ENCODE data around the gene PXDC1. TPM values are rescaled to one million over a fixed set of nuclear protein-coding genes. Genes with fewer than 3 reads are reported as not detected.

The PXDC1 gene
- total and polyA plus RNA-seq, 2 experiments from 2014 or later = 1.2 to 1.8 TPM

DNA sequence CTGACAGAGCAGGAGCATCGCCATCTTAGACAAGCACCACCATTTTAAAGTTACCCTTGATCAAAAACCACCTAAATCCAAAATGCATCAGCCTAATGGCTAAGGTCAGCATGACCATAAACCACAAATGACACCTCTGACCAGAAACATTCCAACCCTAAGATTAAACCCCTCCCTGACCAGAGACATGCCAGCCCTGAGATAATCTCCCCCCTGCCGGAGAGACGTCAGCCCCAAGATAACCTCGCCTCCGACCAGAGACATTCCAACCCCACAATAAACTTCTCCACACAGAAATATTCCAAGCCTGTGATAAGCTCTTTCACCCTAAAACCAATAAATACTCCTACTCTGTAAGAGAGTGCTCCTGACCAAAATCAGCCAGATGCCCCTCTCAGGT lies 53.5 kb downstream of the PXDC1 start:
- H3K79me2 ChIP-seq (replicated peaks; ENCODE audit: insufficient read depth) = no peaks in the 10 kb centered on the region
- H3K27me3 Mint-ChIP-seq (ENCODE audit: insufficient read depth, low read depth, poor library complexity) = no peaks in the 10 kb centered on the region
- H3K36me3 ChIP-seq (ENCODE audit: insufficient read depth) = peaks cover 4% of the 10 kb centered on the region; the same call in 1 of the 2 replicates
- peaks cover 5% of the 10 kb centered on the region; the same call in 2 of the 3 replicates for H3K4me1 Mint-ChIP-seq
- no peaks in the 10 kb centered on the region for H3F3A ChIP-seq (replicated peaks; ENCODE audit: low read depth)
- H3K27me3 ChIP-seq (ENCODE audit: insufficient read depth) = no peaks in the 10 kb centered on the region
- no peak overlapping the region for H3K4me3 Mint-ChIP-seq
- peaks cover 23% of the 10 kb centered on the region for H3K9me3 Mint-ChIP-seq
- H3K4me1 ChIP-seq (ENCODE audit: insufficient read depth) = no peaks in the 10 kb centered on the region
- ATAC-seq (no peak), DNase-seq (ENCODE audit: low spot score) (no peak)
- no peak overlapping the region for H2AFZ ChIP-seq
- H3K4me3 ChIP-seq = no peak overlapping the region
- no peak for TF ChIP-seq ZNF331 (CRISPR knock-in tag; IDR thresholded peaks at IDR 0.05; ENCODE audit: low read depth)
- TF ChIP-seq STAT1 (IDR thresholded peaks at IDR 0.05; ENCODE audit: unreplicated experiment) = no peak
- TF ChIP-seq, protein P1, sequence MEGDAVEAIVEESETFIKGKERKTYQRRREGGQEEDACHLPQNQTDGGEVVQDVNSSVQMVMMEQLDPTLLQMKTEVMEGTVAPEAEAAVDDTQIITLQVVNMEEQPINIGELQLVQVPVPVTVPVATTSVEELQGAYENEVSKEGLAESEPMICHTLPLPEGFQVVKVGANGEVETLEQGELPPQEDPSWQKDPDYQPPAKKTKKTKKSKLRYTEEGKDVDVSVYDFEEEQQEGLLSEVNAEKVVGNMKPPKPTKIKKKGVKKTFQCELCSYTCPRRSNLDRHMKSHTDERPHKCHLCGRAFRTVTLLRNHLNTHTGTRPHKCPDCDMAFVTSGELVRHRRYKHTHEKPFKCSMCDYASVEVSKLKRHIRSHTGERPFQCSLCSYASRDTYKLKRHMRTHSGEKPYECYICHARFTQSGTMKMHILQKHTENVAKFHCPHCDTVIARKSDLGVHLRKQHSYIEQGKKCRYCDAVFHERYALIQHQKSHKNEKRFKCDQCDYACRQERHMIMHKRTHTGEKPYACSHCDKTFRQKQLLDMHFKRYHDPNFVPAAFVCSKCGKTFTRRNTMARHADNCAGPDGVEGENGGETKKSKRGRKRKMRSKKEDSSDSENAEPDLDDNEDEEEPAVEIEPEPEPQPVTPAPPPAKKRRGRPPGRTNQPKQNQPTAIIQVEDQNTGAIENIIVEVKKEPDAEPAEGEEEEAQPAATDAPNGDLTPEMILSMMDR (conservative IDR thresholded peaks at IDR 0.05; ENCODE audit: low read depth in 2 of 2) = no peak
- no peak for TF ChIP-seq EZH2 (IDR thresholded peaks at IDR 0.05; ENCODE audit: low read depth, unreplicated experiment)
- no peak overlapping the region for H3K27ac Mint-ChIP-seq
- H4K20me1 ChIP-seq (replicated peaks; ENCODE audit: insufficient read depth) = no peaks in the 10 kb centered on the region
- no peaks in the 10 kb centered on the region for H3K9me2 ChIP-seq (ENCODE audit: insufficient read depth)
- no peak overlapping the region for H3K4me2 ChIP-seq
- H3K36me3 Mint-ChIP-seq (ENCODE audit: low read depth) = peaks cover 17% of the 10 kb centered on the region
- no peak overlapping the region for H3K27ac ChIP-seq (ENCODE audit: low read depth)

DNA sequence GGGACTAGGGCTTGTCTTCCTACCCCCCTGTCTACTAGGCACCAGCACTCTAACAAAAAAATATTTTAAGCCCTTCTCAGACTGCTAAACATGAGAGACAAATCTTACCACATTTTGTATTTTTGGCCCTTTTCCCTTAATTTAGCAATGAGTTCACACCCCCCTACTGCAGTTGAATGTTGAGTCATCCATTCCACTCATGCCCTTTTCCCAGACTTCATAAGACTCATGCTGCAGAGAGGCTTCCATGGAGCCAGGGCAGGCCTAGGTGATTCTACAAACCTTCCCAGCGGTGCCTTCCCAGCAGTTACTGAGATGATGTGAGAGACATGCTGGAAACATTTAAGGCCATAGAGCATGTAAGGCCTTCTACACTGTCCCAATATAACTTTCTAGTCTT lies 53.9 kb downstream of the PXDC1 start:
- ATAC-seq (no peak), DNase-seq (ENCODE audit: low spot score) (no peak)
- no peaks in the 10 kb centered on the region for H3K27me3 Mint-ChIP-seq (ENCODE audit: insufficient read depth, low read depth, poor library complexity)
- H3K36me3 Mint-ChIP-seq (ENCODE audit: low read depth) = peaks cover 17% of the 10 kb centered on the region
- Histone ChIP-seq H2AFZ (no peak overlapping the region), H3K4me1 (ENCODE audit: insufficient read depth) (no peaks in the 10 kb centered on the region), H3F3A (replicated peaks; ENCODE audit: low read depth) (no peaks in the 10 kb centered on the region), H3K36me3 (ENCODE audit: insufficient read depth) (peaks cover 4% of the 10 kb centered on the region; the same call in 1 of the 2 replicates), H3K27ac (ENCODE audit: low read depth) (no peak overlapping the region), H3K27me3 (ENCODE audit: insufficient read depth) (no peaks in the 10 kb centered on the region), H3K4me3 (no peak overlapping the region), H3K79me2 (replicated peaks; ENCODE audit: insufficient read depth) (no peaks in the 10 kb centered on the region), H3K9me2 (ENCODE audit: insufficient read depth) (no peaks in the 10 kb centered on the region), H3K4me2 (no peak overlapping the region), H4K20me1 (replicated peaks; ENCODE audit: insufficient read depth) (no peaks in the 10 kb centered on the region)
- no peak overlapping the region for H3K4me3 Mint-ChIP-seq
- H3K27ac Mint-ChIP-seq = no peak overlapping the region
- peaks cover 23% of the 10 kb centered on the region for H3K9me3 Mint-ChIP-seq
- peaks cover 5% of the 10 kb centered on the region; the same call in 2 of the 3 replicates for H3K4me1 Mint-ChIP-seq
- TF ChIP-seq JUNB (IDR thresholded peaks at IDR 0.05; ENCODE audit: unreplicated experiment) (no peak), NANOG (IDR thresholded peaks at IDR 0.05; ENCODE audit: borderline replicate concordance) (no peak), POLR2AphosphoS5 (IDR thresholded peaks at IDR 0.05; ENCODE audit: low read depth) (no peak), EZH2phosphoT487 (IDR thresholded peaks at IDR 0.05; ENCODE audit: unreplicated experiment) (no peak), EZH2 (IDR thresholded peaks at IDR 0.05; ENCODE audit: low read depth, unreplicated experiment) (no peak), STAT1 (IDR thresholded peaks at IDR 0.05; ENCODE audit: unreplicated experiment) (no peak)
- TF ChIP-seq, protein P2, sequence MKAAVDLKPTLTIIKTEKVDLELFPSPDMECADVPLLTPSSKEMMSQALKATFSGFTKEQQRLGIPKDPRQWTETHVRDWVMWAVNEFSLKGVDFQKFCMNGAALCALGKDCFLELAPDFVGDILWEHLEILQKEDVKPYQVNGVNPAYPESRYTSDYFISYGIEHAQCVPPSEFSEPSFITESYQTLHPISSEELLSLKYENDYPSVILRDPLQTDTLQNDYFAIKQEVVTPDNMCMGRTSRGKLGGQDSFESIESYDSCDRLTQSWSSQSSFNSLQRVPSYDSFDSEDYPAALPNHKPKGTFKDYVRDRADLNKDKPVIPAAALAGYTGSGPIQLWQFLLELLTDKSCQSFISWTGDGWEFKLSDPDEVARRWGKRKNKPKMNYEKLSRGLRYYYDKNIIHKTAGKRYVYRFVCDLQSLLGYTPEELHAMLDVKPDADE (IDR thresholded peaks at IDR 0.05) = no peak
- TF ChIP-seq, protein P3, sequence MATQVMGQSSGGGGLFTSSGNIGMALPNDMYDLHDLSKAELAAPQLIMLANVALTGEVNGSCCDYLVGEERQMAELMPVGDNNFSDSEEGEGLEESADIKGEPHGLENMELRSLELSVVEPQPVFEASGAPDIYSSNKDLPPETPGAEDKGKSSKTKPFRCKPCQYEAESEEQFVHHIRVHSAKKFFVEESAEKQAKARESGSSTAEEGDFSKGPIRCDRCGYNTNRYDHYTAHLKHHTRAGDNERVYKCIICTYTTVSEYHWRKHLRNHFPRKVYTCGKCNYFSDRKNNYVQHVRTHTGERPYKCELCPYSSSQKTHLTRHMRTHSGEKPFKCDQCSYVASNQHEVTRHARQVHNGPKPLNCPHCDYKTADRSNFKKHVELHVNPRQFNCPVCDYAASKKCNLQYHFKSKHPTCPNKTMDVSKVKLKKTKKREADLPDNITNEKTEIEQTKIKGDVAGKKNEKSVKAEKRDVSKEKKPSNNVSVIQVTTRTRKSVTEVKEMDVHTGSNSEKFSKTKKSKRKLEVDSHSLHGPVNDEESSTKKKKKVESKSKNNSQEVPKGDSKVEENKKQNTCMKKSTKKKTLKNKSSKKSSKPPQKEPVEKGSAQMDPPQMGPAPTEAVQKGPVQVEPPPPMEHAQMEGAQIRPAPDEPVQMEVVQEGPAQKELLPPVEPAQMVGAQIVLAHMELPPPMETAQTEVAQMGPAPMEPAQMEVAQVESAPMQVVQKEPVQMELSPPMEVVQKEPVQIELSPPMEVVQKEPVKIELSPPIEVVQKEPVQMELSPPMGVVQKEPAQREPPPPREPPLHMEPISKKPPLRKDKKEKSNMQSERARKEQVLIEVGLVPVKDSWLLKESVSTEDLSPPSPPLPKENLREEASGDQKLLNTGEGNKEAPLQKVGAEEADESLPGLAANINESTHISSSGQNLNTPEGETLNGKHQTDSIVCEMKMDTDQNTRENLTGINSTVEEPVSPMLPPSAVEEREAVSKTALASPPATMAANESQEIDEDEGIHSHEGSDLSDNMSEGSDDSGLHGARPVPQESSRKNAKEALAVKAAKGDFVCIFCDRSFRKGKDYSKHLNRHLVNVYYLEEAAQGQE (IDR thresholded peaks at IDR 0.05; ENCODE audit: unreplicated experiment) = no peak
